ENCODE results near the gene LNX2.

DNA sequence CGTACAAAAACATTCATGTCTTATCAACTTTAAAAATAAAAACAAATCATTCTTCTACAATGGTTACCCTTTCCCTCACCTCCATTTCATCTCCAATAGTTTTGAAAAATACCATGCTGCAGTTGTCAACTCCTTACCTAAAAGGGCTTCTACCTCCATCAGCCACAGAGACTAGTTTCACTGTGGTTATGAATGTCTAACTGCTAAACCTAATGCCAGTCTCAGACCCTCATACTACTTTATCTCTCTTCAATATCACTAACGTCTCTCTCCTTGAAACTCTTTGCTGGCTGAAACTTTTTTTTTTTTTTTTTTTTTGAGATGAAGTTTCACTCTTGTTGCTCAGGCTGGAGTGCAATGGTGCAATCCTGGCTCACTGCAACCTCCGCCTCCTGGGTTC lies 27.1 kb downstream of the LNX2 start:
- TF ChIP-seq, protein P1, sequence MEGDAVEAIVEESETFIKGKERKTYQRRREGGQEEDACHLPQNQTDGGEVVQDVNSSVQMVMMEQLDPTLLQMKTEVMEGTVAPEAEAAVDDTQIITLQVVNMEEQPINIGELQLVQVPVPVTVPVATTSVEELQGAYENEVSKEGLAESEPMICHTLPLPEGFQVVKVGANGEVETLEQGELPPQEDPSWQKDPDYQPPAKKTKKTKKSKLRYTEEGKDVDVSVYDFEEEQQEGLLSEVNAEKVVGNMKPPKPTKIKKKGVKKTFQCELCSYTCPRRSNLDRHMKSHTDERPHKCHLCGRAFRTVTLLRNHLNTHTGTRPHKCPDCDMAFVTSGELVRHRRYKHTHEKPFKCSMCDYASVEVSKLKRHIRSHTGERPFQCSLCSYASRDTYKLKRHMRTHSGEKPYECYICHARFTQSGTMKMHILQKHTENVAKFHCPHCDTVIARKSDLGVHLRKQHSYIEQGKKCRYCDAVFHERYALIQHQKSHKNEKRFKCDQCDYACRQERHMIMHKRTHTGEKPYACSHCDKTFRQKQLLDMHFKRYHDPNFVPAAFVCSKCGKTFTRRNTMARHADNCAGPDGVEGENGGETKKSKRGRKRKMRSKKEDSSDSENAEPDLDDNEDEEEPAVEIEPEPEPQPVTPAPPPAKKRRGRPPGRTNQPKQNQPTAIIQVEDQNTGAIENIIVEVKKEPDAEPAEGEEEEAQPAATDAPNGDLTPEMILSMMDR (IDR thresholded peaks at IDR 0.05; ENCODE audit: low read depth, low read length) = no peak
- TF ChIP-seq EZH2phosphoT487 (IDR thresholded peaks at IDR 0.05; ENCODE audit: low read depth) = no peak
